Heart right ventricle (tissue), 16 donors: ENCODE results near the gene KCTD2. TPM values are rescaled to one million over a fixed set of nuclear protein-coding genes. Genes with fewer than 3 reads are reported as not detected.

Source experiments
- ATAC-seq, 8 donors: fragments of 200-7000 bp; cut with Tn5 transposase; one replicate each; pipeline ENCODE4 v1.9.1; 2020; ENCODE audit warnings: mild to moderate bottlenecking in 8 of 8, moderate library complexity in 8 of 8, moderate number of reproducible peaks in 1 of 8
- DNase-seq, 2 donors: peaks; one replicate each; pipeline ENCODE4 v3.0.0-alpha.2; 2020
- H3K27ac ChIP-seq, 10 donors: fragments of 200-600 bp; sonication (generic) in 2 of 10; one replicate each; pipeline versions ENCODE4 v1.5.0 to v1.8.0; 2020 to 2022; ENCODE audit warnings: mild to moderate bottlenecking in 3 of 10
- H3K27me3 ChIP-seq, 7 donors: fragments of 200-600 bp; one replicate each; pipeline ENCODE4 v1.8.0; 2021 to 2022; ENCODE audit warnings: mild to moderate bottlenecking in 2 of 7
- H3K36me3 ChIP-seq, 9 donors: fragments of 200-600 bp; sonication (generic) in 1 of 9; one replicate each; pipeline versions ENCODE4 v1.5.0 to v1.8.0; 2020 to 2022; ENCODE audit warnings: mild to moderate bottlenecking in 2 of 9
- H3K4me1 ChIP-seq, 9 donors: fragments of 200-600 bp; sonication (generic) in 1 of 9; one replicate each; pipeline versions ENCODE4 v1.5.0 to v1.8.0; 2020 to 2022; ENCODE audit warnings: mild to moderate bottlenecking in 4 of 9
- H3K4me3 ChIP-seq, 10 donors: fragments of 200-600 bp; sonication (generic) in 2 of 10; one replicate each; pipeline versions ENCODE4 v1.5.0 to v1.8.0; 2020 to 2022; ENCODE audit warnings: mild to moderate bottlenecking in 7 of 10, moderate library complexity in 2 of 10
- H3K9me3 ChIP-seq, 11 donors: fragments of 200-600 bp in 10 of 11; sonication (generic) in 2 of 11; one replicate each; pipeline versions ENCODE4 v1.5.0 to v1.8.0; 2013 to 2022; ENCODE audit warnings: mild to moderate bottlenecking in 2 of 11, control low read depth in 1 of 11, moderate library complexity in 1 of 11
- CTCF ChIP-seq, 9 donors: fragments of 200-600 bp; sonication (generic) in 2 of 9; IDR thresholded peaks; one replicate each; pipeline versions ENCODE4 v1.5.0 to v1.8.0; 2021 to 2022; ENCODE audit warnings: antibody characterized with exemption in 9 of 9, mild to moderate bottlenecking in 5 of 9, moderate library complexity in 1 of 9
- WGBS, 2 donors: extraction: QIAGEN DNeasy Blood & Tissue Kit; methylation state at CpG; one replicate each; pipeline ENCODE4 v1.1.7; 2013; ENCODE audit warnings: inconsistent platforms in 1 of 2; 5-methylcytosine and 5-hydroxymethylcytosine counted together
- intact Hi-C, 10 donors: fragments of 100-400 bp; cut with DNase I; formaldehyde crosslinking; loops; one replicate each; pipeline versions ENCODE4 v1.11.1 to v1.14.2; 2022
- polyA plus RNA-seq, 2 donors: library from polyadenylated mRNA; stranded (reverse); fragments of 200-250 nt; gene quantifications; one replicate each; pipeline ENCODE4 v1.2.3, GENCODE V29; 2013
- total RNA-seq, 10 donors: library from RNA; stranded (reverse); fragmentation: NEBNext Ultra II Directional in 3 of 10; extraction: Animal tissue kit (Norgen Biotek cat#: 25700) in 3 of 10; gene quantifications; one replicate each; pipeline versions ENCODE4 v1.2.1 to v1.2.4, GENCODE V29; 2021 to 2023
- donor health status: Arrhythmogenic right ventricular cardiomyopathy.
- donor health status: ischemic (EF 13 %, LVEDD 7.1; RV severe dilation, severe dysfunction).
- donor health status: healthy with polysubstance abuse.
- donor health status: DM: no; HTN: yes; CAD: no.
- donor health status: DM: no; HTN: no; CAD: no.
- donor health status: ischemic (EF 25% LVEDD 6.9; RV normal size, moderate dysfunction).
- donor health status: ischemic (EF 25% LVEDD 5.7; RV mildly dilated, moderate dysfunction).
- donor health status: healthy.
- donor health status: DM: yes; HTN: yes; CAD: no.
- donor health status: Ischemic cardiomyopathy.
- donor health status: ischemic (EF 35%, LVEDD 5.7; RV mildly dilated, moderate dysfunction).
- donor health status: nonischemic (EF 11% LVEDD 7.7; RV severe dilation, severe dysfunction).
- donor health status: DM: yes; HTN: yes; CAD: no.
- donor health status: PGD.
- donor health status: ischemic (EF 29% LVEDD 5.4; RV normal size, mild dysfunction).
- donor health status: nonischemic (EF 23%, LVEDD 6.1; RV moderate dilation, normal function).

KCTD2 gene
- total and polyA plus RNA-seq, 12 donors, result 11.8 to 41.1 (median 29.3) TPM

- WGBS, 2 donors, result 79 to 90% methylated on average over 26 of the region's 26 CpGs
- no peak for TF ChIP-seq CTCF (IDR thresholded peaks at IDR 0.05)
- Histone ChIP-seq H3K27ac (peak overlapping the region in 9 of 10 donors; percentile 40 to 76 (median 68)), H3K4me3 (no peak overlapping the region), H3K36me3 (peaks cover 0 to 91% (median 35%) of the 10 kb centered on the region in 9 donors), H3K27me3 (no peaks in the 10 kb centered on the region), H3K9me3 (no peaks in the 10 kb centered on the region), H3K4me1 (peaks cover 0 to 20% (median 16%) of the 10 kb centered on the region in 9 donors)
- ATAC-seq, result peak; percentile 44 to 83 (median 66)
- DNase-seq, result peak in 1 of 2 donors; percentile 31
- intact Hi-C loops, result loop anchor here in 3 of 10 donors (5.0 to 10.0 kb wide), 4 partner anchors 52 to 144 kb away; partner anchors contain the start of gene NUP85 (in 1 of the 3)
These were observed 13.5 kb downstream of the KCTD2 start for GRCh38 chr17:75060434-75061054.

- peaks cover 0 to 20% (median 16%) of the 10 kb centered on the region in 9 donors for H3K4me1 ChIP-seq
- no peaks in the 10 kb centered on the region for H3K9me3 ChIP-seq
- no peak overlapping the region for H3K4me3 ChIP-seq
- no peak for TF ChIP-seq CTCF (IDR thresholded peaks at IDR 0.05)
- intact Hi-C loops, result loop anchor here in 3 of 10 donors (5.0 to 10.0 kb wide), 4 partner anchors 51 to 144 kb away; partner anchors contain the start of gene NUP85 (in 1 of the 3)
- H3K27me3 ChIP-seq, result no peaks in the 10 kb centered on the region
- ATAC-seq (no peak), DNase-seq (no peak)
- 94 to 97% methylated on average over 10 of the region's 10 CpGs for WGBS, 2 donors
- H3K36me3 ChIP-seq, result peaks cover 0 to 88% (median 31%) of the 10 kb centered on the region in 9 donors
- H3K27ac ChIP-seq, result peak overlapping the region in 2 of 10 donors; percentile 74 to 75
These were observed 14.0 kb downstream of the KCTD2 start for GRCh38 chr17:75061055-75061438.

- TF ChIP-seq CTCF (IDR thresholded peaks at IDR 0.05), result no peak
- no peak overlapping the region for H3K4me3 ChIP-seq
- intact Hi-C loops, result loop anchor here in 3 of 10 donors (5.0 to 10.0 kb wide), 4 partner anchors 51 to 143 kb away; partner anchors contain the start of gene NUP85 (in 1 of the 3)
- H3K27ac ChIP-seq, result no peak overlapping the region
- DNase-seq, result no peak
- 85 to 88% methylated on average over 8 of the region's 8 CpGs for WGBS, 2 donors
- peaks cover 0 to 20% (median 16%) of the 10 kb centered on the region in 9 donors for H3K4me1 ChIP-seq
- ATAC-seq, result no peak
- no peaks in the 10 kb centered on the region for H3K9me3 ChIP-seq
- H3K36me3 ChIP-seq, result peaks cover 0 to 82% (median 27%) of the 10 kb centered on the region in 9 donors
- H3K27me3 ChIP-seq, result no peaks in the 10 kb centered on the region
These were observed 14.6 kb downstream of the KCTD2 start for GRCh38 chr17:75061618-75062017.

GRCh38 chr17:75063201-75063600 lies 16.2 kb downstream of the KCTD2 start:
- ATAC-seq, result no peak
- no peak for DNase-seq
- Histone ChIP-seq H3K4me3 (no peak overlapping the region), H3K27me3 (no peaks in the 10 kb centered on the region), H3K36me3 (peaks cover 0 to 68% (median 27%) of the 10 kb centered on the region in 9 donors), H3K27ac (no peak overlapping the region), H3K9me3 (no peaks in the 10 kb centered on the region), H3K4me1 (peaks cover 0 to 20% (median 16%) of the 10 kb centered on the region in 9 donors)
- 87 to 92% methylated on average over 13 of the region's 13 CpGs for WGBS, 2 donors
- TF ChIP-seq CTCF (IDR thresholded peaks at IDR 0.05), result no peak
- intact Hi-C loops, result loop anchor here in 3 of 10 donors (5.0 to 10.0 kb wide), 4 partner anchors 49 to 142 kb away; partner anchors contain the start of gene NUP85 (in 1 of the 3)
